Keratinocyte (primary cell): ENCODE results near the gene WDR7.

Experiments
- CTCF ChIP-seq, 3 experiments: IDR thresholded peaks in 1 of 3; conservative IDR thresholded peaks in 1 of 3; optimal IDR thresholded peaks in 1 of 3; 2 replicates in 2 of 3; 3 replicates in 1 of 3; pipeline versions ENCODE3 to v1.5.1; 2011; ENCODE audit warnings: low read length in 3 of 3, mild to moderate bottlenecking in 3 of 3, moderate library complexity in 2 of 3, control low read depth in 1 of 3, inconsistent platforms in 1 of 3; ENCODE audit not compliant: insufficient read depth in 2 of 3; ENCODE audit errors: extremely low read depth in 1 of 3
- EZH2 ChIP-seq: IDR thresholded peaks from one replicate; pipeline ENCODE4 v1.6.1; 2012; ENCODE audit warnings: inconsistent platforms, mild to moderate bottlenecking, low read length, moderate library complexity

GRCh38 chr18:56770097-56770496 is 118.9 kb downstream of the WDR7 start:
- TF ChIP-seq CTCF (optimal IDR thresholded peaks at IDR 0.05 in 1 of 3, IDR thresholded peaks at IDR 0.05 in 1 of 3, conservative IDR thresholded peaks at IDR 0.05 in 1 of 3; ENCODE audit: extremely low read depth in 1 of 3, insufficient read depth in 2 of 3, low read length in 3 of 3) (no peak), EZH2 (no peak)
